HepG2 (cell line): ENCODE measurements around the gene ATP5F1C. TPM values are rescaled to one million over a fixed set of nuclear protein-coding genes. Genes with fewer than 3 reads are reported as not detected.

Experiments used
- CREBL2 ChIP-seq: sonication (generic); formaldehyde crosslinking; IDR thresholded peaks from 2 replicates; pipeline ENCODE4 v1.8.1; 2023; ENCODE audit warnings: missing genetic modification reagents, mild to moderate bottlenecking, borderline replicate concordance
- CSRNP2 ChIP-seq: sonication (generic); formaldehyde crosslinking; conservative IDR thresholded peaks from 2 replicates; pipeline ENCODE4 v1.8.0; 2022; ENCODE audit warnings: low read depth, missing genetic modification reagents
- DNMT1 ChIP-seq: sonication (generic); formaldehyde crosslinking; IDR thresholded peaks from 2 replicates; pipeline ENCODE4 v1.5.1; 2020; ENCODE audit warnings: mild to moderate bottlenecking, missing genetic modification reagents
- ELF1 ChIP-seq: sonication (generic); formaldehyde crosslinking; IDR thresholded peaks from 2 replicates; pipeline ENCODE4 v1.4.0; 2020; ENCODE audit warnings: missing genetic modification reagents
- FOXA1 ChIP-seq, 2 experiments: fragments of 450-650 bp in 1 of 2; sonication (generic) in 1 of 2; formaldehyde crosslinking in 1 of 2; IDR thresholded peaks; 2 replicates each; pipeline versions ENCODE4 v1.4.0 to v1.6.1; 2016 to 2020; ENCODE audit warnings: missing genetic modification reagents in 1 of 2
- FOXM1 ChIP-seq: sonication (generic); formaldehyde crosslinking; IDR thresholded peaks from 2 replicates; pipeline ENCODE4 v1.5.0; 2020; ENCODE audit warnings: missing genetic modification reagents
- HDAC1 ChIP-seq: sonication (generic); formaldehyde crosslinking; IDR thresholded peaks from 2 replicates; pipeline ENCODE4 v1.5.1; 2020; ENCODE audit warnings: mild to moderate bottlenecking, missing genetic modification reagents
- PHB2 ChIP-seq: fragments of 450-650 bp; IDR thresholded peaks from 2 replicates; pipeline ENCODE4 v1.6.1; 2018; ENCODE audit not compliant: partially characterized antibody
- PLRG1 ChIP-seq: fragments of 450-650 bp; conservative IDR thresholded peaks from 2 replicates; pipeline ENCODE4 v1.6.1; 2016
- SAFB2 ChIP-seq: sonication (generic); formaldehyde crosslinking; IDR thresholded peaks from 2 replicates; pipeline ENCODE4 v1.5.1; 2020; ENCODE audit warnings: missing genetic modification reagents, low read depth, mild to moderate bottlenecking, borderline replicate concordance
- SIX1 ChIP-seq: sonication (generic); formaldehyde crosslinking; IDR thresholded peaks from 2 replicates; pipeline ENCODE4 v1.4.0; 2020; ENCODE audit warnings: missing genetic modification reagents, borderline replicate concordance
- SMARCC2 ChIP-seq: fragments of 450-650 bp; IDR thresholded peaks from 2 replicates; pipeline ENCODE4 v1.6.1; 2017; ENCODE audit warnings: antibody characterized with exemption, mild to moderate bottlenecking
- SNAI1 ChIP-seq: sonication (generic); formaldehyde crosslinking; IDR thresholded peaks from 2 replicates; pipeline ENCODE4 v1.5.0; 2020; ENCODE audit warnings: mild to moderate bottlenecking, missing genetic modification reagents, borderline replicate concordance
- SNAPC2 ChIP-seq: sonication (generic); formaldehyde crosslinking; IDR thresholded peaks from 2 replicates; pipeline ENCODE4 v1.8.1; 2022; ENCODE audit warnings: mild to moderate bottlenecking, missing genetic modification reagents
- TCF7L2 ChIP-seq: IDR thresholded peaks from 2 replicates; pipeline ENCODE4 v1.6.1; 2011; ENCODE audit warnings: mild to moderate bottlenecking, low read depth, low read length, moderate library complexity
- ZFP91 ChIP-seq: sonication (generic); formaldehyde crosslinking; IDR thresholded peaks from 2 replicates; pipeline ENCODE4 v1.9.0; 2022; ENCODE audit warnings: missing genetic modification reagents, mild to moderate bottlenecking, borderline replicate concordance
- ZNF10 ChIP-seq: sonication (generic); formaldehyde crosslinking; IDR thresholded peaks from 2 replicates; pipeline ENCODE4 v1.4.0; 2020; ENCODE audit warnings: mild to moderate bottlenecking, low read depth, missing genetic modification reagents, borderline replicate concordance
- ZNF251 ChIP-seq: sonication (generic); formaldehyde crosslinking; IDR thresholded peaks from 2 replicates; pipeline ENCODE4 v1.9.0; 2021; ENCODE audit warnings: mild to moderate bottlenecking, missing genetic modification reagents
- ZNF549 ChIP-seq: sonication (generic); formaldehyde crosslinking; IDR thresholded peaks from 2 replicates; pipeline ENCODE4 v1.5.0; 2020; ENCODE audit warnings: missing genetic modification reagents
- ZNF597 ChIP-seq: sonication (generic); formaldehyde crosslinking; IDR thresholded peaks from 2 replicates; pipeline ENCODE4 v1.5.0; 2020; ENCODE audit warnings: missing genetic modification reagents
- ZNF709 ChIP-seq: sonication (generic); formaldehyde crosslinking; IDR thresholded peaks from 2 replicates; pipeline ENCODE4 v1.5.0; 2020; ENCODE audit warnings: mild to moderate bottlenecking, missing genetic modification reagents
- ZSCAN22 ChIP-seq: sonication (generic); formaldehyde crosslinking; IDR thresholded peaks from 2 replicates; pipeline ENCODE4 v1.4.0; 2020; ENCODE audit warnings: mild to moderate bottlenecking, missing genetic modification reagents
- polyA plus RNA-seq, 8 experiments: library from polyadenylated mRNA; depleted of rRNA in 3 of 8; stranded (reverse) in 7 of 8; unstranded in 1 of 8; fragments of >200 nt; fragmentation: Illumina TruSeq in 4 of 8; extraction: Trizol in 4 of 8; gene quantifications; 2 replicates each; pipeline versions ENCODE4 v1.2.1 to v1.2.3, GENCODE V29; 2011 to 2016; ENCODE audit warnings: low read depth in 4 of 8, missing spikeins in 1 of 8, mixed read lengths in 1 of 8; ENCODE audit not compliant: insufficient read depth in 1 of 8
- total RNA-seq, 5 experiments: library from RNA; depleted of rRNA; stranded (reverse); fragments of >200 nt; fragmentation: Illumina TruSeq; extraction: Trizol; gene quantifications; 2 replicates each; pipeline ENCODE4 v1.2.3, GENCODE V29; 2016; ENCODE audit warnings: low read depth in 1 of 5
- TF ChIP-seq, protein P1 (sequence below): sonication (generic); formaldehyde crosslinking; IDR thresholded peaks from 2 replicates; pipeline ENCODE4 v1.4.0; 2020; ENCODE audit warnings: mild to moderate bottlenecking, missing genetic modification reagents
- TF ChIP-seq, protein P2 (sequence below): sonication (generic); formaldehyde crosslinking; IDR thresholded peaks from 2 replicates; pipeline ENCODE4 v1.4.0; 2020; ENCODE audit warnings: missing genetic modification reagents

Gene ATP5F1C
- total and polyA plus RNA-seq, 2 of the 13 experiments (the other 11 are each of a cell fraction or from before 2014, with no cell fraction given): 407 to 416 TPM

GRCh38 chr10:7818295-7819120, 30.5 kb downstream of the ATP5F1C start, which contains the start of gene TAF3 (continued):
- TF ChIP-seq SNAI1 (CRISPR knock-in tag): 0 out of 2 replicates have a peak, but pooled peaks have one; percentile 21
- TF ChIP-seq CSRNP2 (CRISPR knock-in tag): no peak
- no peak for TF ChIP-seq FOXM1
- no peak for TF ChIP-seq ZNF549 (CRISPR knock-in tag)
- TF ChIP-seq, protein P1, sequence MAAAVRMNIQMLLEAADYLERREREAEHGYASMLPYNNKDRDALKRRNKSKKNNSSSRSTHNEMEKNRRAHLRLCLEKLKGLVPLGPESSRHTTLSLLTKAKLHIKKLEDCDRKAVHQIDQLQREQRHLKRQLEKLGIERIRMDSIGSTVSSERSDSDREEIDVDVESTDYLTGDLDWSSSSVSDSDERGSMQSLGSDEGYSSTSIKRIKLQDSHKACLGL (CRISPR knock-in tag): peak; percentile 88
- no peak for TF ChIP-seq PHB2
- TF ChIP-seq SIX1 (CRISPR knock-in tag): no peak
- TF ChIP-seq PLRG1: no peak
- TF ChIP-seq ELF1 (CRISPR knock-in tag): peak; percentile 97
- peak; percentile 94 for TF ChIP-seq ZFP91 (CRISPR knock-in tag)
- peak; percentile 95 for TF ChIP-seq HDAC1 (CRISPR knock-in tag)
- peak; percentile 84 for TF ChIP-seq ZNF709 (CRISPR knock-in tag)
- TF ChIP-seq ZSCAN22: no peak
- TF ChIP-seq, protein P2, sequence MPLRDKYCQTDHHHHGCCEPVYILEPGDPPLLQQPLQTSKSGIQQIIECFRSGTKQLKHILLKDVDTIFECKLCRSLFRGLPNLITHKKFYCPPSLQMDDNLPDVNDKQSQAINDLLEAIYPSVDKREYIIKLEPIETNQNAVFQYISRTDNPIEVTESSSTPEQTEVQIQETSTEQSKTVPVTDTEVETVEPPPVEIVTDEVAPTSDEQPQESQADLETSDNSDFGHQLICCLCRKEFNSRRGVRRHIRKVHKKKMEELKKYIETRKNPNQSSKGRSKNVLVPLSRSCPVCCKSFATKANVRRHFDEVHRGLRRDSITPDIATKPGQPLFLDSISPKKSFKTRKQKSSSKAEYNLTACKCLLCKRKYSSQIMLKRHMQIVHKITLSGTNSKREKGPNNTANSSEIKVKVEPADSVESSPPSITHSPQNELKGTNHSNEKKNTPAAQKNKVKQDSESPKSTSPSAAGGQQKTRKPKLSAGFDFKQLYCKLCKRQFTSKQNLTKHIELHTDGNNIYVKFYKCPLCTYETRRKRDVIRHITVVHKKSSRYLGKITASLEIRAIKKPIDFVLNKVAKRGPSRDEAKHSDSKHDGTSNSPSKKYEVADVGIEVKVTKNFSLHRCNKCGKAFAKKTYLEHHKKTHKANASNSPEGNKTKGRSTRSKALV (CRISPR knock-in tag): no peak
- TF ChIP-seq SNAPC2 (CRISPR knock-in tag): no peak
- TF ChIP-seq ZNF251 (CRISPR knock-in tag): no peak
- TF ChIP-seq FOXA1 (IDR thresholded peaks at IDR 0.05): no peak
- TF ChIP-seq FOXA1 (CRISPR knock-in tag; IDR thresholded peaks at IDR 0.05): no peak
- no peak for TF ChIP-seq CREBL2 (CRISPR knock-in tag)
- TF ChIP-seq ZNF10 (CRISPR knock-in tag): no peak
- peak; percentile 80 for TF ChIP-seq SAFB2
- no peak for TF ChIP-seq SMARCC2
- no peak for TF ChIP-seq DNMT1 (CRISPR knock-in tag)
- no peak for TF ChIP-seq ZNF597
- TF ChIP-seq TCF7L2: no peak
